Adrenal gland (tissue), 5 donors: Measurements from ENCODE around the gene TXNDC2.

ENCODE experiments used
- POLR2A ChIP-seq, 2 donors: fragments of 450-650 bp; IDR thresholded peaks; one replicate each; pipeline ENCODE4 v1.6.1; 2017; ENCODE audit warnings: antibody characterized with exemption in 2 of 2, mild to moderate bottlenecking in 2 of 2, moderate library complexity in 1 of 2
- TF ChIP-seq, protein P1 (sequence below), 6 experiments: fragments of 450-650 bp in 4 of 6; fragments of 200-600 bp in 2 of 6; sonication (generic) in 1 of 6; IDR thresholded peaks; 1 replicate in 5 of 6; 2 replicates in 1 of 6; pipeline versions ENCODE4 v1.5.1 to v1.8.0; 2016 to 2021; ENCODE audit warnings: antibody characterized with exemption in 6 of 6, mild to moderate bottlenecking in 2 of 6, moderate library complexity in 1 of 6
- donor health status: DM: no; HTN: no; CAD: no.

- TF ChIP-seq, protein P1, sequence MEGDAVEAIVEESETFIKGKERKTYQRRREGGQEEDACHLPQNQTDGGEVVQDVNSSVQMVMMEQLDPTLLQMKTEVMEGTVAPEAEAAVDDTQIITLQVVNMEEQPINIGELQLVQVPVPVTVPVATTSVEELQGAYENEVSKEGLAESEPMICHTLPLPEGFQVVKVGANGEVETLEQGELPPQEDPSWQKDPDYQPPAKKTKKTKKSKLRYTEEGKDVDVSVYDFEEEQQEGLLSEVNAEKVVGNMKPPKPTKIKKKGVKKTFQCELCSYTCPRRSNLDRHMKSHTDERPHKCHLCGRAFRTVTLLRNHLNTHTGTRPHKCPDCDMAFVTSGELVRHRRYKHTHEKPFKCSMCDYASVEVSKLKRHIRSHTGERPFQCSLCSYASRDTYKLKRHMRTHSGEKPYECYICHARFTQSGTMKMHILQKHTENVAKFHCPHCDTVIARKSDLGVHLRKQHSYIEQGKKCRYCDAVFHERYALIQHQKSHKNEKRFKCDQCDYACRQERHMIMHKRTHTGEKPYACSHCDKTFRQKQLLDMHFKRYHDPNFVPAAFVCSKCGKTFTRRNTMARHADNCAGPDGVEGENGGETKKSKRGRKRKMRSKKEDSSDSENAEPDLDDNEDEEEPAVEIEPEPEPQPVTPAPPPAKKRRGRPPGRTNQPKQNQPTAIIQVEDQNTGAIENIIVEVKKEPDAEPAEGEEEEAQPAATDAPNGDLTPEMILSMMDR (IDR thresholded peaks at IDR 0.05) = no peak
- TF ChIP-seq POLR2A (IDR thresholded peaks at IDR 0.05) = no peak
These were observed 27.1 kb upstream of the TXNDC2 start for GRCh38 chr18:9858642-9859041.
